IPS-18c (cell line): ENCODE results near the gene TEN1.

Experiments used
- H3K4me3 ChIP-seq: 2 replicates; pipeline ENCODE4 v1.7.0; 2013; ENCODE audit warnings: low read depth, mild to moderate bottlenecking, low read length, moderate library complexity; ENCODE audit not compliant: insufficient read depth
- H3K9me3 ChIP-seq: one replicate; pipeline ENCODE4 v1.6.1; 2013; ENCODE audit warnings: mild to moderate bottlenecking, low read length, moderate library complexity; ENCODE audit not compliant: control insufficient read depth, insufficient read depth

Gene TEN1

GRCh38 chr17:75998327-75998795, 19.3 kb downstream of the TEN1 start:
- Histone ChIP-seq H3K9me3 (no peaks in the 10 kb centered on the region), H3K4me3 (no peak overlapping the region)

- H3K9me3 ChIP-seq: no peaks in the 10 kb centered on the region
- no peak overlapping the region for H3K4me3 ChIP-seq
Measured at GRCh38 chr17:76000016-76000754, 21.1 kb downstream of the TEN1 start.

GRCh38 chr17:76000755-76001521, 21.9 kb downstream of the TEN1 start, which contains the start of gene CDK3:
TSS of gene CDK3 (plus strand) at chr17:76000855. CDS start at chr17:76001426, 571 bp downstream.
- Histone ChIP-seq H3K4me3 (no peak within 1 kb of the TSS), H3K9me3 (no peaks in the 10 kb centered on the region)

GRCh38 chr17:76002100-76002499, 23.1 kb downstream of the TEN1 start:
- Histone ChIP-seq H3K9me3 (no peaks in the 10 kb centered on the region), H3K4me3 (no peak overlapping the region)

GRCh38 chr17:76003915-76004314, 24.9 kb downstream of the TEN1 start:
- Histone ChIP-seq H3K4me3 (no peak overlapping the region), H3K9me3 (no peaks in the 10 kb centered on the region)

- H3K9me3 ChIP-seq: no peaks in the 10 kb centered on the region
Measured at GRCh38 chr17:76004750-76005262, 25.8 kb downstream of the TEN1 start.

GRCh38 chr17:76005263-76006149, 26.5 kb downstream of the TEN1 start:
- H3K9me3 ChIP-seq: no peaks in the 10 kb centered on the region

More at GRCh38 chr17:76004750-76005262, 25.8 kb downstream of the TEN1 start:
- no peak overlapping the region for H3K4me3 ChIP-seq

GRCh38 chr17:76007131-76007849, 28.2 kb downstream of the TEN1 start:
- Histone ChIP-seq H3K9me3 (no peaks in the 10 kb centered on the region), H3K4me3 (no peak overlapping the region)

More at GRCh38 chr17:76005263-76006149, 26.5 kb downstream of the TEN1 start:
- no peak overlapping the region for H3K4me3 ChIP-seq

GRCh38 chr17:76007850-76008165, 28.8 kb downstream of the TEN1 start:
- H3K9me3 ChIP-seq: no peaks in the 10 kb centered on the region
- H3K4me3 ChIP-seq: no peak overlapping the region

GRCh38 chr17:76008208-76008607, 29.2 kb downstream of the TEN1 start:
- Histone ChIP-seq H3K9me3 (no peaks in the 10 kb centered on the region), H3K4me3 (no peak overlapping the region)

GRCh38 chr17:76008630-76009425, 29.8 kb downstream of the TEN1 start:
- Histone ChIP-seq H3K9me3 (no peaks in the 10 kb centered on the region), H3K4me3 (no peak overlapping the region)

GRCh38 chr17:76009447-76009846, 30.4 kb downstream of the TEN1 start:
- no peaks in the 10 kb centered on the region for H3K9me3 ChIP-seq
- H3K4me3 ChIP-seq: no peak overlapping the region; the same call in 1 of the 2 replicates

GRCh38 chr17:76009969-76010661, 31.1 kb downstream of the TEN1 start:
- no peaks in the 10 kb centered on the region for H3K9me3 ChIP-seq
- H3K4me3 ChIP-seq: no peak overlapping the region

- Histone ChIP-seq H3K9me3 (no peaks in the 10 kb centered on the region), H3K4me3 (no peak overlapping the region)
Measured at GRCh38 chr17:76011951-76012350, 32.9 kb downstream of the TEN1 start.

GRCh38 chr17:76013377-76013932, 34.4 kb downstream of the TEN1 start:
- Histone ChIP-seq H3K9me3 (no peaks in the 10 kb centered on the region), H3K4me3 (no peak overlapping the region)
